Measurements from ENCODE around the gene LINGO4.
"Not testable (repeated sequence)": the region's sequence is repeated elsewhere in the genome, so short reads cannot be mapped to it uniquely, and the experiment has no call there.

Gene LINGO4

DNA sequence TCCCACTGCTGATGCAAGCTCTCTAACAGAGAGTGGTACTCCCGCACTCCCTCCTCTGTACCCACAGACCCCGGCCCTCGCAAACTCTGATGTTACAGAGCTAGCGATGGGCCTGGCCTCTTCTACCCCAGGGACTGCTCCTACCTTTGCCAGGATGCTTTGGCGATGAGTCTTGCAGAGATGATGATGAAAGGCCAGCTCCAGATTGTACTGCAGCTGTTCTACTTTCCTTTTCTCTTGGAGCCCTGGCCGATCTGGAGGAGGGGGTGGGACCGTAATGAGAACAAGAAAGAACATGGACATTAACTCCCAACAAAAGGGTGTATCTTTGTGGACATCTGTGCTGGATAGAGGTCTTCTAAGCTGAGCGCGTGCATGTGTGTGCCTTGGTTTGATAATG, 6.0 kb upstream of the LINGO4 start:
- no peak for DNase-seq

DNA sequence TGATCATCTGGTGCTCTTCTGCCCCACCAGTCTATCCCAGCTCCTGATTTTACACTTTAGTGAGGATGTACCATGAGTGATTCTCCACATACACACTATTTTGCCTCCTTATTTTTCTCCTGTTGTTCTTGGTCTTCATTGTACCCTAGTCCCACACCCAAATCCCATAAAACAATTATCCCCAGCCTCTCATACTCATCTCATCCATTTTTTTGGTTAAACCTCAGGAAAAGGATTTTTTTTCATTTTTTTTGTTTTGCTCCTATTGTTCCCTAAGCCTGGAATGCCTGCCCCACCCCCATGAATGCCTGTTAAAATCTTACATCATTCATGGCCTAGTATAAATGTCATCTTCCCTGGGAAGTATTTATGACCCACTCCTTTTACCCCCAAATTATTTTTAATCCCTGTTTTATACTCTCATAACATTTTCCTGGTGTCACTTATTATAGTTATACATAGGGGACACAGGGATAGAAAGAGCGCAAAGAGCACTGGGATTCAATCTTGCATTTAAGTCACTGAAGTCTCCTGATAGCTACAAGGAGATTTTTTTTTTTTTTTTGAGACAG, 4.9 kb upstream of the LINGO4 start:
- no peak for DNase-seq

DNA sequence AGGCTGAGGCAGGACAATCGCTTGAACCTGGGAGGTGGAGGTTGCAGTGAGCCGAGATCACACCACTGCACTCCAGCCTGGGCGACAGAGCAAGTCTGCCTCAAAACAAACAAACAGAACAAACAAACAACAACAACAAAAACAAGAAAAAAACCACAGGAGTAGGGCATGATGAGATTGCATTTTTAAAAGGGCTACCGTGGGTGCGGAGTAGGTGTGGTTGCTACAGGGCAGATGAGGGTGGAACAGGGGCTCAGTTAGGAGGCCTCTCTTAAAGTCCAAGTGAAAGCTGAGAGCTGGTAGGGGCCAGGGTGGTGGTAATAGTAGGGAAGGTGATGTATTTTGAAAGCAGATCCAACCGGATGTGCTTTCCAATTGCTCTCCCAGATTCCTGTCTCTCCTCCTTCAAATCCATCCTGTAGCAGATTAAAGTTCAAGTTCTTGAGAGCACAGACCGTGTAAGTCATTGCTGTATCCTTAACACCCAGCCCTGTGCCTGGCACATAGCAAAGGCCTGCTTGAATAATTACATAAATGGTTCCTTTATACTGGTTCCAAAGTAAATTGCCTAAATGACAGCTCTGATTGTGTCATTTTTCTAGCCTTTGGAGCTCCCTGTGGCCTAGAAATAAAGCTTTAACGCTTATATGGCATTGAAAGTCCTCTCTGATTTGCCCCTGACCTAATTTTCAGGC, 4.2 kb upstream of the LINGO4 start:
- no peak for DNase-seq

DNA sequence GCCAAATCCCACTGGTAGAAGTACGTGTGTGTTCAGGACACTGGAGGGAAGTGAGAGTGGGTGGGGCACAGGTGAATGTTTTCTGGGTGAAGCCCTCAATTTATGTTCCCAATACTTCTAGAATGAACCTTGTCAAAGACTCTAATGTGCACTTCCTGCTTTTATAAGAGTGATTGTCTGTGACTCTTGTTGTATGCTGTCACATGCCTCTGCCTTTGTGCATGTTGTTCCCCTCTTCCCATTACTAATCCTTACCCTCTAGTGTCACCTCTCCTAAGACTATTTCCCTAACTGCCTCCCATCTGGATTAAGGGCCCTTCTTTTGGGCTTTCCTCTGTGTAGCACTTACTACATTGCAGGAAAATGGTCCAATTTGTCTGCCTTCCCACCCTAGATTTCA, 2.5 kb upstream of the LINGO4 start:
- no peak for DNase-seq

DNA sequence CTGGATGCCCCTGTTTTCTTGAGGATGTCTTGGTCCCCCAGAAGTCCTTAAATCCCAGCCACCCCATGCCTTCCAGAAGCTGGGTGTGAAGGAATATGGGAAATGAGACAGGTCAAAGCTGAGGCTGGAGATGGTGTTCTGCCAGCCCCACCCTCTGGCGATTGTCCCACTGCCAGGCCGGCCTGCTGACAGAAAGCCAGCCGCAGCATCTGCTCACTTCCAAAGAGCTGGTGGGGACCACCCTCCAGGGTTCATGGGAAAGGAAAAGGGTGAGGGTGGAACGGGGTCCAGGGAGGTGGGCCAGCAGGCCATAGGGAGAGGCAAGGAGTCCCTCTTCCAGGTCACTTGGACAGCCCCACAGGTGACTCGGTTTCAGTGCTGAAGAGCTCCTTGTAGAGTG, 1.9 kb upstream of the LINGO4 start:
- DNase-seq = no peak

DNA sequence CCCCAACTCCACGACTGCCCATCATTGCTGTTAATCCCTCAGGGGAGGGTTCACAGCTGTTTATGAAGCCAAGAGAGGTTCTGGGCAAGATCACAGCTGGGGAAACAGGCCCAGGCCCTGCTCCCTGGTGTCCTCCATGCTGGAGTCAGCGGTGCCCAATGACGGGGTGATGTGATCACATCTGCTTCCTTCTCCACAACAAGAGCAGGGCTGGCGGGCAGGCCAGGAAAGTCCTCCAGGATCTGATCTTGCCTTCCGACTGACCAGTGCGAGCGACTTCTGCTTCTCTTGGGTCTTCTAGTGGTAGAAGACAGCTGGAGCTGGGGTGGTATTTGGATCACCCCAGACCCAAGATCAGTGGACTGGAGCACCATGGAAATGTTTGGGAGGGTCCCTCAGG, 951 bp upstream of the LINGO4 start:
- no peak for DNase-seq

DNA sequence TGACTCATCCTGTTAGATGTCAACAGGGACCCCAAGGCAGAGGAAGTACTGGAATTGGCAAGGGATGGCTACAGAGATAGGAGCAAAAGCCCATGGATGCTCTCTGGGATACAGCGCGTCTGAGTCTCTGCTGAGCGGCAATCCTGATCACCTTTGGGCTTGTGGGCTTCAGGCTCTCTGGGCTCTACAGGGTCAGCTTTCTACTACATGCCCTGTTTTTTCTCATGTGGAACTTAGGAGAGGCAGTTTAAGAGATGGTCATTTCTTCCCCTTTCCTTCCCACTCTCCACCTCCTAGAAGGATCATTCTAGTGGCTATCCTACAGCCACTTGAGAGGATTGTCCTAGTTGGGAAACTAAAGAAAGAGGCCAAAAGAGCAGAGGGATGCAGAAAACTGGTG, 1.3 kb downstream of the LINGO4 start:
- no peak for DNase-seq

DNA sequence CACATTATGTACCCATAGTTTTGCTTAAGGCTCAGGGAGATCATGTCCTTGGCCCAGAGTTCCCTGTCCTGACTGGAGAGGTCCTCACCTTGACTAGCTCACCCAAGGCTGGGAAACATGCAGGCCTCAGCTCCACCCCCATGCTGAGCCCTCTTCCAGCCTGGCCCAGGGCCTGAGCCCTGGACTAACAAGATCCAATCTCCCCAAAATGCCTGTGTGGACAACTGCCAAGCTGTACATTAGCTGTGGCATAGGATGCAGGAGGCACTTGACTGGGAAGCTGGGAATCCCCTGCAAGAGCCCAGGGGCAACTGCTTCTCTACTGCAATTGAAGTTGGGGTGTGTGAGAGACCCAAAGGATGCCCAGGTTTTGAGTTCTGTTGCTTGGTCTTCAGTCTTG, 2.1 kb downstream of the LINGO4 start:
- DNase-seq = no peak

DNA sequence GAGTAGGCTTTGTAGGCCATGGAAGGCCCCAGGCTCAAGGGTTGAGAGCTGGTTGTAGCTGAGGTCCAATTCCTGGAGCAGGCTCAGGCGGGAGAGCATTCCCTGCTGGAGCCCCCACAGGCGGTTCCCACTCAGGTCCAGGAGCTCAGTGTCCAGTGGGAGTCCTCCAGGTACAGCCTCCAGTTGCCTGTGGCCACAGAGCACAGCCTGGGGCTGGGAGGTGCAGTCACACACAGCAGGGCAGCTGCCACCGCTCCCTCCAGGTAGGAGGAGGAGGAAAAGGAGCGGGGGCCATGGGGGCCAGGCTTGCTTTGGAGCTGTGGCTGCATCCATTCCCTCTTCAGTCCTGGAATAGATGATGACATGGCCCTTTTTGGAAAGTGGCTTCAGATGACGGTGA, 2.8 kb downstream of the LINGO4 start:
- no peak for DNase-seq

DNA sequence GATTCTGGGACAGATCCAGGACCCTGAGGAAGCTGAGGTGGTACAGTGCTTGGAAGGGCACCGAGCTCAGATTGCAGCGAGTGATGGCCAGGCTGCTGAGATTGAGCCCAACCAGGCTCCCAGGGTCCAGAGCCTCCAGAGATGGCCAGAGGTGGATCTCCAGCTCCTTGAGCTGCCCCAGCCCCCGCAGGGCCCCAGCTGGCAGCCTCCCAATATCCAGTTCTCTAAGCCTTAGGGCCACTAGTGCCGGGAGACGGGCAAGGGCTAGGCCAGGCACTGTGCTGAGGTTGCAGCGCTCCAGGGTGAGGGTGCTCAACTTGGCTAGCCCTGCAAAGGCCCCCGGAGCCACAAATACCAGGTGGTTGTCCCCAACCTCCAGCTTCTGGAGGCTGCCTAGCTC, 3.4 kb downstream of the LINGO4 start:
- no peak for DNase-seq

DNA sequence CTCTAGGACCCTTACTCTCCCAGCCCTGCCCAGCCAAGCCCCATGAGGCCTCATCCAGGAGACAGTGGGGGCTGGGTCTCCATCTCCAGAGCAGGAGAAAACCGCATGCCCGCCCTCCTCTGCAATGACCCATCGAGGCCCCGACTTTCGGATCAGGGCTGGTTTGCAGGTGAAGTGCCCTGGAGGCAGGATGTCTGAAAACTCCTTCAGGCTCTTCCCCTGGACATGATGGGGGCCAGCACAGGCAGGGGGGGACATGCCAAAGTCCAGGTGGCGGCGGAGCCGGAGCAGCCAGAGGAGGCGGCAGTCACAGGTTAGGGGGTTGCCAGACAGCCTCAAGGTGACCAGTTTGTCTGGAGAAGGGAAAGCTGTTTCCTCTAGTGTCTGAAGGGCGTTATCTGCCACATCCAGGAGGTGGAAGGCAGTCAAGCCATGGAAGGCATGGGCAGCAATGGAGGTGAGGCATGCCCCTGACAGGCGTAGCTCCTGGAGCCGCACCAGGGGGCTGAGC, 3.9 kb downstream of the LINGO4 start:
- no peak for DNase-seq

DNA sequence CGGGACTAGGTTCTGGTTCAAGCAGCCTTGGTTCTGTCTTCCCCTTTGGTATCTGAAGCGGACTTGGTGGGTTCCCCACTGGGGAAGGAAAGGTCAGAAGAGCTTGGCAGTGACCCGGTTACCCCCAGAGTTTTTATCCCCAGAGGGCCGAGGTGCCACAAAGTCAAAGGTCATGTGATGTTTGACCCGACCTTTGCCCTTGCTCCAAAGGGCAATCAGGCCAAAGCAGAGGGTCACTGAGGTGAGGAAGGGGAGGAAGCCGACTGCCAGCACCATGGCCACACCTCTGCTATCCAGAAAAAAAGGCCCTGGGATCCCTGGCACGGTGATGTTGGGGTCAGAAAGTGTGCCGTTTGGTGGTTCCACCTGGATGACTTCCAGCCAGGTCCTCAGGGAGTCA, 4.4 kb downstream of the LINGO4 start:
- DNase-seq = no peak

DNA sequence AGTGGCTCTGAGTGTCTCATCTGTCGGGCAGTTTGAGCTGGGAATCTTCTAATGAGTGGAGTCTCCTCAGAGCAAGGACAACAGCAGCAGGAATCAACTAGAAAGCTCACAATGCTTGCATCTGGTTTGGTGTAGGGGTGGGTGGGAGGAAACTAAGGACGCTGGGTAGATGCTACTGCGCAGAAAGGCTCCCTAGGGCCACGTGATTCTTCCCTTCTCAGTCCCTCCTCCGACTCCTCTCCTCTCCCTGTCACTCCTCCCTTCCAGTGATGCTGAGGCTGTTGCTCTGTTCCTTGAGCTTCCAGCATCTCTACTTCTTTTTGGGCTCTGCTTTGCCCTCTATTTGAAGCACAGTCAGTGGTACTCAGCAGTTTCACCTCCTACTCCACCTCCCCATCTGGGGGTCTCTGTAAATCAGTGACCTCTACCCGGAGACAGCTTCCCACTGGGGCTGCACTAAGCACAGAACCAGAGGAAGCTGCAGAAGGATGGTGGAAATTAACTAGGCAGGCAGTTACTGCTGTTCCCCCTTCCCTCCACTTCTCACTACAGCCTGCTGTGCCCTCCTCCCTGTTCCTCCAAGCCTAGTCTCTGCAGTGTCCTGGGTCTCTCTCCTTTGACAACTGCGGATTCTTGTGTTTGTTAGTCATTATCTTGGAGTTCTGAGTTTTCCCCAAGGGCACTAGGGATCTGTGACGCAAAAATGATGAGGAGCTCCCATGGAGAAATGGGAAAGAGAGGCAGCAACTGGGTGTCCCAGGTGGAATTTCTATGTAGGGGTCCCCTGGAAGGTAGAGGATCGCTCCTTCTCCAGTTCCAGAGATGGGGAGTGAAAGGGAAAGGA, 5.8 kb downstream of the LINGO4 start:
- no peak for DNase-seq

DNA sequence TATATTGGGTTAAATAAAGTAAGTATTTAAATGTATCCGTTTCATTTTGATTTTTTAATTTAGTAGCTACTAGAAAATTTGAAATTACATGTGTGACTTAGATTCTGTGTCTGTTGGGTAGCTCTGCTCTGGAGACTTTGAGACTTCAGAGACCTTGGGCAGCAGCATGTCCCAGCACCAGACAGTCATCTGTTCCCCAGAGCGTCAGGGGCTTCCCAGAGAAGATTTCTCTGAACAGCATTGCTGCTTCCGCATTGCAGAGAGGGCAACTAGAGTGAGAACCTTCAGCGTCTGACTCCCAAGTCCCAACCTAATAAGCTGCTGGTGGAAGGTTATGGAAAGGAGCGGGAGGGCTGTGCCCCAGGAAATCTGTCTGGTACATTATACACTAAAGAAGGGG, 6.6 kb downstream of the LINGO4 start:
- no peak for DNase-seq

DNA sequence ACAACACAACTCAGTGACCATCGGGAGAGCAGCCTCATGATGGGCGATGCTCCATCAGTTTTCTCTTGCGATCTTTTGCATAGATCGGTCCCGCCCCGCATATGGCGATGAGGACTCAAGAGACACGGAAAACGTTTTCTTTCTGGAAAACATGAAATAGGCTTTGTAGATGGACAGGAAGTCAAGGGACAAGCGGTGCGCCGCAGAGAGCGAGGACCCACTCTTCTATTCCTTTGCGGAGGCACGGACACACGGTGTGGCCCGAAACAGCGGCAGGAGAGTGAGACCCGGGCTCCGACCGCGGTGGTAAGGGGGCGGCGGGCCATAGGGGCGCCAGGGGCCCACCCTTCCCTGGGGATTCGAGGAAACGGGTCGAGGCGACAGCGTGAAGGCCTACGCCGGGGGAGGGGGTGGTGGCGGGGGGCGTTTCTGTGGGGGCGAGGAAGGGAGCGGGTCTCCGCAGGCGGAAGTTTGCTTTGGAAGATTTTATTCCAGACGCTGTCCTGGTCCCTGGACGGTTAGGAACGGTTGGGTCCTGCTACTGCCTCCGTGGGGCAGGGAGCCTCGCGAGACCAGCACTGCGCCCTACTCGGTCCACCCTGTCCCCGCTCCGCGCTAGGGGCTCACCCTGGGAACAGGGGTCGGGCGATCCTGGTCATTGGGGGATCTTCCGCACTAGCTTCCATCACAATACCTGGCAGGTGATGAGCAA, 14.1 kb downstream of the LINGO4 start:
- DNase-seq = no peak

DNA sequence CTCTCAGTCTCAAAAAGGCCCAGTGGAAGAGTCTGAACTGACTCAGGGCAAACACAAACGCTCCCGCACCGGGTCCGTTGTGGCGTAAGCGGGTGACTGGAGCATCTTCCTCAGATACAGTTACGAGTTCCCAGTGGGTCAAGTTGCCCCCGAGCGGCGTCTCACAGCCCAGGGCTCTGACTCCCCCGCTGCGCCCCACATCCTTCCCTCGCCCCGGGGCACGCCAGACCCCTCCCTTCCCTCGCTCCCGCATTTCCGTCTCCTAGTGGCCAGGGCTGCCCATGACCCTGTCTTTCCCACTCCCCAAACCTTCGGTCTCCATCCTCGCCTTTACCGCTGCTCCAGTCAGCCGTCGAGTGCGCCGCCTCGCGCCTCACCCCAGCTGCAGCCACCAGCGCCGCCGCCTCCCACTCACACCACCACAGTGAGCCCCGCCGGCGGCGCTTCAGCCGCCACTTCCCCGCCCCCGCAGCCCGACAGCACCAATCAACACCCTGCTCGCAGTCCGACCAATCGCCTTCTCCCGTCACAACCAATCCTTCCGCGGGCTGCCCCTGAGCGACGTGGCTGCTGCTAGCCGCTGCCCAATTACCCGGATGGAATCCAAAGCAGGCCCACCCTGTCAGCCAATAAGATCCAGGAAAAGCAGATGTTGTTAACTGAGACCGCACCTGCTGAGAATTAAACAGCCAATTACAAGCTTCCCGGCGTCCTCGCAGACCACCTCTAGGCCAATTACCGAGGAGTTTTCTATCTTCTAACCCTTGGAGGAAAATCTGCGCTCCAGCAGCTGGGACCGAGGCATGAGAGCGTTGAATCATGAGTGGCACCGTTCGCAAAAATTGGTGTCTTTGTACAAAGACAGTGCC, 14.9 kb downstream of the LINGO4 start, which contains the start of gene TDRKH:
Gene TDRKH, minus strand, starts transcription at position 430 of the 869 bp plus-strand sequence. CDS start 7,478 bp downstream, outside the sequence.
- peak; percentile 99 for DNase-seq

DNA sequence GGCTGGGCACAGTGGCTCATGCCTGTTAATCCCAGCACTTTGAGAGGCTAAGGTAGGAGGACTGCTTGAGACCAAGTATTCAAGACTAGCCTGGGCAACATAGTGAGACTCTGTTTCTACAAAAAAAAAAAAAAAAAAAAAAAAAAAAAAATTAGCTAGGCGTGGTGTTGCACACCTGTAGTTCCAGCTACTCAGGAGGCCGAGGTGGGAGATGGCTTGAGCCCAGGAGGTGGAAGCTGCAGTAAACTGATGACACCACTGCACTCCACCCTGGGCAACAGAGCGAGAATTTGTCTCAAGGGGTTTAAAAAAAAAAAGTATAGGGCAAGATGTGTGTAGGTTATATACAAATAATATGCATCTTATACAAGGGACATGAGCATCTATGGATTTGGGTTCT, 17.5 kb downstream of the LINGO4 start:
- no peak for DNase-seq

DNA sequence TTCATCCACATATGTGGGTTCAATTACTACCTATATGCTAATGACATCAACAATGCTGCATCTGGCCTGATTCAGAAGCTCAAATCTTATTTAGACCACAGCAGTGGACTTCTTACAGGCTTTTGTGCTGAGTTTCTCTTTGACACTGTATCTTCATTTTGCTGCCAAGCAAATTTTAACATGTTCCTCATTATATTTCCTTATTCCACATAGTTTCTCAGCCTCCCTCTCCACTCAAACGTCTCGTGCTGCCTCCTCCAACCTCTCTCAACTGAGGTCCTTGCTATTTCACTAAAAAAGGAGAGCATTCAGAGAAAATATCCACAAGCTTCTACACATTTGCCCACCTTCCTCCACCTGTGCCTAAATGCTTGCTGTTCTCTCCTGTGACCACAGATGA, 21.4 kb downstream of the LINGO4 start:
- DNase-seq = no peak

DNA sequence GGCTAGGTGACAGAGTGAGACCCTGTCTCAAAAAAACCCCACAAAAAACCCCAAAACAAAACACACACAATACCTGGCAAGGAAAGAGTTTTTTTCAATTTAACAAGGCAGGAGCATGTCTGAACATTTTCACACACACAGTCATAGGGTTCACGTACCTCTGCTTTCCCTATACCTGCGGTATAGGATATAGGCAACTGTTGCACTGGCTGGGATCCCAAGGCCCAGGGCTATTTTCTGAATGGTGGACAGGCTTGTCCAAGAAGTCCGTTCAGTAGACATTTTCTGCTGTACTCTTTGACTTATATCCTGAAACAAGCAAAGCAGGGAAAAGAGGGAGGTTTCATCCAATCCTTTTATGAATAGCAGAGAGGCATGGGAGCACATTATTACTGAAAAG, 22.5 kb downstream of the LINGO4 start:
- no peak for DNase-seq

DNA sequence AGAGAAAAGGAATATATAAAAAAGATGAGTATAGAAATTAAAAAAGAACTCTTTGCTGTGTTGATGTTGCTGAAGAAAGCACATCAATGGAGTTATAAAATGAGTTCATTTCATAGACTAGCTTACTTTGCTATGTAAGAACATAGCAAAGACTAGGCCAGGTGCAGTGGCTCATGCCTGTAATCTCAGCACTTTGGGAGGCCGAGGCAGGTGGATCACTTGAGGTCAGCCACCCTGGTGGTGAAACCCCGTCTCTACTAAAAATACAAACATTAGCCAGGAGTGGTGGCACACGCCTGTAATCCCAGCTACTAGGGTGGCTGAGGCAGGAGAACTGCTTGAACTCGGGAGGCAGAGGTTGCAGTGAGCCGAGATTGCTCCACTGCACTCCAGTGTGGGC, 23.2 kb downstream of the LINGO4 start:
- not testable (repeated sequence) for DNase-seq

DNA sequence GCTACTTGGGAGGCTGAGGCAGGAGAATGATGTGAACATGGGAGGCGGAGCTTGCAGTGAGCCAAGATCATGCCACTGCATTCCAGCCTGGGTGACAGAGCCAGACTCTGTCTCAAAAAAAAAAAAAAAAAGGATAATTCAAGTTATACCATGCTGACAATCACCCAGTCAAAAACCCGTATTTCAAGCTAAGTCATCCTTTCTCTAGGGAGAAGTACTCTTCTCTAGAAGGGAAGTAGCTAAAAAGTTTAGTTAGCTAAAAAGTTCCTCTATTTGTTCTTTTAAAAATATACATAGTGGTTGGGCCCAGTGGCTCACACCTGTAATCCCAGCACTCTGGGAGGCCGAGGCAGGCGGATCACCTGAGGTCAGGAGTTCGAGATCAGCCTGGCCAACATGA, 24.5 kb downstream of the LINGO4 start:
- not testable (repeated sequence) for DNase-seq

DNA sequence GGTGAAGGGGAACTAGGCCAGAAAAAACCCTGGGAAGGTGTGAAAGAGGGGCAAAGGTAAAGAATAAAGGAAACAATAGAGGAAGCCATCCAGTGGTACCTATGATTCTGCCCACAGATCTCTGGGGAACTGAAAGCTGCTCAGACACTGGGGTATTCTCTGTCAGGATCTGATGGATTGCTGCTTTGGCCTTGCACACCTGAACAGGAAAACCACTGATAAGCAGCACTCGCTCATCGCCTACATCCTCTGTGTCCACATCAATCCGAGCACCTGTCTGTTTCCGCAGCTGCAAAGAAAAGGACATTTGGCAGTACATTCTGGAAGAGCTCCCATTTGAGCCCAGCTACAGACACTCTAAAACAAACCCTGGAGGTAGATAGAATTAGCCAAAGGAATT, 25.4 kb downstream of the LINGO4 start:
- no peak for DNase-seq

All from activated naive CD4-positive, alpha-beta T cell treated with anti-CD3 and anti-CD28 coated beads, Interleukin-2, amount 50 U/mL, for 16 hours (primary cell).